ENCODE data around the gene SIPA1. TPM values are rescaled to one million over a fixed set of nuclear protein-coding genes. Genes with fewer than 3 reads are reported as not detected.

SIPA1 gene
- total and polyA plus RNA-seq, 9 of the 15 experiments (the other 6 are each of a cell fraction or from before 2014, with no cell fraction given): 0.25 to 85.8 (median 16.8) TPM

DNA sequence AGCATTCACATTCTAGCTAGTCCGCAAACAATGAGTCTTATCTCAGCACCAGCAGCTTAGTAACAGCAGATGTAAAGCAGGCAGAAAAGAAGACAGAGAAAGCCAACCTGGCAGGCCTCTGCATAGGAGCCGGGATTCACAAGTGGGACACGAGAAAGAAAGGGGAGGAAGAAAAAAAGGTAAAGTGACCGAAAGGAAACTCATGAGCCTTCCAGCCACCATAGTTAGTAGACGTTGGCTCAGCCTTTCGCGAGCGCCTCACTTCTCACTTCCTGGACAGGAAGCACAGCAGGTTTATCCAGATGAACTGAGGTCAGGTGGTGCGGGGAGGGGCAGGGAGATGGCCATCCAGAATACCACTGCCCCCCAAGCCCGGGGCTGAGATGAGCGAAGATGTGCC lies 54.5 kb downstream of the SIPA1 start (continued):
- TF ChIP-seq, protein P1, sequence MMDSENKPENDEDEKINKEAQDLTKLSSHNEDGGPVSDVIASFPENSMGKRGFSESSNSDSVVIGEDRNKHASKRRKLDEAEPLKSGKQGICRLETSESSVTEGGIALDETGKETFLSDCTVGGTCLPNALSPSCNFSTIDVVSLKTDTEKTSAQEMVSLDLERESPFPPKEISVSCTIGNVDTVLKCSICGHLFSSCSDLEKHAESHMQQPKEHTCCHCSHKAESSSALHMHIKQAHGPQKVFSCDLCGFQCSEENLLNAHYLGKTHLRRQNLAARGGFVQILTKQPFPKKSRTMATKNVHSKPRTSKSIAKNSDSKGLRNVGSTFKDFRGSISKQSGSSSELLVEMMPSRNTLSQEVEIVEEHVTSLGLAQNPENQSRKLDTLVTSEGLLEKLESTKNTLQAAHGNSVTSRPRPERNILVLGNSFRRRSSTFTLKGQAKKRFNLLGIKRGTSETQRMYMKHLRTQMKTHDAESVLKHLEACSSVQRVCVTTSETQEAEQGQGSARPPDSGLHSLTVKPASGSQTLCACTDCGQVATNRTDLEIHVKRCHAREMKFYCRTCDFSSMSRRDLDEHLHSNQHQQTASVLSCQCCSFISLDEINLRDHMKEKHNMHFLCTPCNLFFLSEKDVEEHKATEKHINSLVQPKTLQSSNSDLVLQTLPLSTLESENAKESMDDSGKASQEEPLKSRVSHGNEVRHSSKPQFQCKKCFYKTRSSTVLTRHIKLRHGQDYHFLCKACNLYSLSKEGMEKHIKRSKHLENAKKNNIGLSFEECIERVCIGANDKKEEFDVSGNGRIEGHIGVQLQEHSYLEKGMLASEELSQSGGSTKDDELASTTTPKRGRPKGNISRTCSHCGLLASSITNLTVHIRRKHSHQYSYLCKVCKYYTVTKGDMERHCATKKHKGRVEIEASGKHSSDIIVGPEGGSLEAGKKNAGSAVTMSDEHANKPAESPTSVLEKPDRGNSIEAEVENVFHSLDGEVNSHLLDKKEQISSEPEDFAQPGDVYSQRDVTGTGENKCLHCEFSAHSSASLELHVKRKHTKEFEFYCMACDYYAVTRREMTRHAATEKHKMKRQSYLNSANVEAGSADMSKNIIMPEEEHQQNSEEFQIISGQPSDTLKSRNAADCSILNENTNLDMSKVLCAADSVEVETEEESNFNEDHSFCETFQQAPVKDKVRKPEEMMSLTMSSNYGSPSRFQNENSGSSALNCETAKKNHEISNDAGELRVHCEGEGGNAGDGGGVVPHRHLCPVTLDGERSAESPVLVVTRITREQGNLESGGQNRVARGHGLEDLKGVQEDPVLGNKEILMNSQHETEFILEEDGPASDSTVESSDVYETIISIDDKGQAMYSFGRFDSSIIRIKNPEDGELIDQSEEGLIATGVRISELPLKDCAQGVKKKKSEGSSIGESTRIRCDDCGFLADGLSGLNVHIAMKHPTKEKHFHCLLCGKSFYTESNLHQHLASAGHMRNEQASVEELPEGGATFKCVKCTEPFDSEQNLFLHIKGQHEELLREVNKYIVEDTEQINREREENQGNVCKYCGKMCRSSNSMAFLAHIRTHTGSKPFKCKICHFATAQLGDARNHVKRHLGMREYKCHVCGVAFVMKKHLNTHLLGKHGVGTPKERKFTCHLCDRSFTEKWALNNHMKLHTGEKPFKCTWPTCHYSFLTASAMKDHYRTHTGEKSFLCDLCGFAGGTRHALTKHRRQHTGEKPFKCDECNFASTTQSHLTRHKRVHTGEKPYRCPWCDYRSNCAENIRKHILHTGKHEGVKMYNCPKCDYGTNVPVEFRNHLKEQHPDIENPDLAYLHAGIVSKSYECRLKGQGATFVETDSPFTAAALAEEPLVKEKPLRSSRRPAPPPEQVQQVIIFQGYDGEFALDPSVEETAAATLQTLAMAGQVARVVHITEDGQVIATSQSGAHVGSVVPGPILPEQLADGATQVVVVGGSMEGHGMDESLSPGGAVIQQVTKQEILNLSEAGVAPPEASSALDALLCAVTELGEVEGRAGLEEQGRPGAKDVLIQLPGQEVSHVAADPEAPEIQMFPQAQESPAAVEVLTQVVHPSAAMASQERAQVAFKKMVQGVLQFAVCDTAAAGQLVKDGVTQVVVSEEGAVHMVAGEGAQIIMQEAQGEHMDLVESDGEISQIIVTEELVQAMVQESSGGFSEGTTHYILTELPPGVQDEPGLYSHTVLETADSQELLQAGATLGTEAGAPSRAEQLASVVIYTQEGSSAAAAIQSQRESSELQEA (IDR thresholded peaks at IDR 0.05; ENCODE audit: low read depth): peak; percentile 78
- TF ChIP-seq SRSF1 (IDR thresholded peaks at IDR 0.05; ENCODE audit: low read depth, low read length) (no peak), ZNF12 (CRISPR knock-in tag; IDR thresholded peaks at IDR 0.05) (no peak), NBN (IDR thresholded peaks at IDR 0.05; ENCODE audit: low read depth) (peak; percentile 70; the same call in 1 of the 2 replicates), ZNF212 (CRISPR knock-in tag; IDR thresholded peaks at IDR 0.05) (no peak), ZNF133 (CRISPR knock-in tag; IDR thresholded peaks at IDR 0.05) (no peak), SMARCA4 (IDR thresholded peaks at IDR 0.05) (peak; percentile 78), PCBP1 (IDR thresholded peaks at IDR 0.05; ENCODE audit: low read depth, low read length, poor library complexity, severe bottlenecking) (no peak), THAP12 (CRISPR knock-in tag; IDR thresholded peaks at IDR 0.05) (0 out of 2 replicates have a peak, but pooled peaks have one; percentile 13), ARID4B (CRISPR knock-in tag; IDR thresholded peaks at IDR 0.05) (no peak), RBM25 (IDR thresholded peaks at IDR 0.05; ENCODE audit: low read depth, low read length, severe bottlenecking) (no peak), ELK3 (CRISPR knock-in tag; IDR thresholded peaks at IDR 0.05) (no peak), SMARCC2 (IDR thresholded peaks at IDR 0.05; ENCODE audit: low read depth) (no peak)
